GM18951 (cell line): ENCODE results near the gene ASB13.

Experiments used
- POLR2A ChIP-seq: IDR thresholded peaks from 4 replicates; pipeline ENCODE4 v1.6.1; 2011; ENCODE audit warnings: mild to moderate bottlenecking; ENCODE audit not compliant: insufficient read length, insufficient read depth; ENCODE audit errors: extremely low read depth
- in situ Hi-C: fragments of 300-500 bp; cut with MboI; formaldehyde crosslinking; loops from one replicate; pipeline ENCODE4 v1.12.0; 2022; ENCODE audit warnings: low sequenced_read_pairs, mixed read lengths, inconsistent platforms; ENCODE audit not compliant: unreplicated experiment

ASB13 gene

GRCh38 chr10:5633166-5633749 is 33.1 kb downstream of the ASB13 start:
- in situ Hi-C loops = no loop called here
- no peak for TF ChIP-seq POLR2A

DNA sequence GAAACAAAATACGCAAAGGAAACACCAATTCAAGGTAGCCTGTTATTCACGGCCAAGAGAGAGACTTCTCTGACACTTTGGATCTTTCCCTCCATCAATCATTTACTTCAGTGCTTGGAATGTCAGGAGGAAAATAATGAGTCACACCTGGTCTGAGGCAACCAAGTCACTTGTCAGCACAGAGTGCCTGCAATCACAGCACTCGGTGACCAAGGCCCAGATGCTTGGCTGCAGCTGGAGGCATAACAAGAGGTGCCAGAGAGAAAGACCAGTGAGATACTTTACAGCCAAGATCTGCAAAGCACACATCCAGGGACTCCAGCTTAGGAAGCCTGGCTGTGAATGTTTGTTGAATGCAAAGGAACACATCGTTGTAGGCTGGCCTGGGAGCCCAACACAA is 33.9 kb downstream of the ASB13 start:
- TF ChIP-seq POLR2A = no peak
- in situ Hi-C loops = no loop called here

GRCh38 chr10:5631936-5632335 is 34.5 kb downstream of the ASB13 start:
- TF ChIP-seq POLR2A = no peak
- in situ Hi-C loops = no loop called here

- in situ Hi-C loops = no loop called here
- TF ChIP-seq POLR2A = no peak
Measured at GRCh38 chr10:5630112-5630436, 36.3 kb downstream of the ASB13 start.

GRCh38 chr10:5629303-5630111 is 36.9 kb downstream of the ASB13 start:
- TF ChIP-seq POLR2A = no peak
- in situ Hi-C loops = no loop called here

- TF ChIP-seq POLR2A = no peak
- in situ Hi-C loops = no loop called here
Measured at GRCh38 chr10:5628451-5629302, 37.7 kb downstream of the ASB13 start.

- no peak for TF ChIP-seq POLR2A
- in situ Hi-C loops = no loop called here
Measured at GRCh38 chr10:5627486-5628044, 38.8 kb downstream of the ASB13 start.

- in situ Hi-C loops = no loop called here
- TF ChIP-seq POLR2A = no peak
Measured at GRCh38 chr10:5625992-5626777, 40.2 kb downstream of the ASB13 start.

DNA sequence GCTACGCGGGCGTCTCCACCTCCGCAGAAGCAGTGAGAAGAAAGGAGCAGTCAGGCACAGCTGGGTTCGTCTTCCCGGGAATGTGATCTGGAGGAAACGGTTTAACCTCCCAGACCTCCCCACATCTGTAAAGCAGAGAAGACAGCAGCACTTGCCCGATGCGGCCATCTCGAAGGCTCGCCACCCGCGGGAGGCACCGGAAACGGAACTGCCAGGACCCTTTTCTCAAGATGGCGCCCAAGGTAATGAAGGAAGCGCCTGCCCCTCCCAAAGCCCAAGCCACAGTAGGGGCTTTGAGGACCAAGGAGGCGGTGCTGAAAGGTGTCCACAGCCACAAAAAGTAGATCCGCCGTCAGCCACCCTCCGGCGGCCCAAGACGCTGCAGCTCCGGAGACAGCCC is 41.7 kb downstream of the ASB13 start:
- no peak for TF ChIP-seq POLR2A
- in situ Hi-C loops = loop anchor here (5.0 to 25.0 kb wide), 2 partner anchors 182 to 787 kb away; partner anchors contain the start of gene AKR1E2

DNA sequence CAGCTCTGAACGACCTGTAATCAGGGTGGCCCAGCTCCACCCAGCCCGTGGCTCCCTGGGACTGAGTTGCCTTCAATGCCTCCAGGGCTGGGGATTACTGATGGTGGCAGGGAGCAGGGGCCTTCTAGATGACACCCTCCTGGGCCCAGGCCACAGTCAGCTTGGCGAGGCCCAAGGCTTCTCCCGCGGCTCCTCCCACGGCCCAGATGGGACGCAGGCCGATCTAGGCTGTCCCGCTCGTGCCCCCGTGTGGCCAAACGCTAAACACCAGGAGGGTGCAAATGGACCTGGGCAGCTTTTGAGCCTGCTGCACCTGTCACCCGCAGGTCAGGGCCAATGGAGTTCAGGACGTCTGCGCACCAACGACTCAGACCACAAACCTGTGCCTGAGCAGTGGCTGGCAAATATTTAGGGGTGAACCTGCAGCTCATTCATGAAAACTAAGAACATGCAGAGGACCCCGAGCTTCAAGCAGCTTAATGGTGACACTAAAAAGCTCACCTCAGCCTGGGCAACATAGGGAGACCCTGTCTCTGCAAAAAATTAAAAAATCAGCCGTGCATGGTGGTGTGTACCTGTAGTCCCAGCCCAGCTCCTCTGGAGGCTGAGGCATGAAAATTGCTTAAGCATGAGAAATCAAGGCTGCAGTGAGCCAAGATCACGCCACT is 43.2 kb downstream of the ASB13 start:
- TF ChIP-seq POLR2A = no peak
- in situ Hi-C loops = loop anchor here (5.0 to 25.0 kb wide), 2 partner anchors 181 to 786 kb away; partner anchors contain the start of gene AKR1E2

DNA sequence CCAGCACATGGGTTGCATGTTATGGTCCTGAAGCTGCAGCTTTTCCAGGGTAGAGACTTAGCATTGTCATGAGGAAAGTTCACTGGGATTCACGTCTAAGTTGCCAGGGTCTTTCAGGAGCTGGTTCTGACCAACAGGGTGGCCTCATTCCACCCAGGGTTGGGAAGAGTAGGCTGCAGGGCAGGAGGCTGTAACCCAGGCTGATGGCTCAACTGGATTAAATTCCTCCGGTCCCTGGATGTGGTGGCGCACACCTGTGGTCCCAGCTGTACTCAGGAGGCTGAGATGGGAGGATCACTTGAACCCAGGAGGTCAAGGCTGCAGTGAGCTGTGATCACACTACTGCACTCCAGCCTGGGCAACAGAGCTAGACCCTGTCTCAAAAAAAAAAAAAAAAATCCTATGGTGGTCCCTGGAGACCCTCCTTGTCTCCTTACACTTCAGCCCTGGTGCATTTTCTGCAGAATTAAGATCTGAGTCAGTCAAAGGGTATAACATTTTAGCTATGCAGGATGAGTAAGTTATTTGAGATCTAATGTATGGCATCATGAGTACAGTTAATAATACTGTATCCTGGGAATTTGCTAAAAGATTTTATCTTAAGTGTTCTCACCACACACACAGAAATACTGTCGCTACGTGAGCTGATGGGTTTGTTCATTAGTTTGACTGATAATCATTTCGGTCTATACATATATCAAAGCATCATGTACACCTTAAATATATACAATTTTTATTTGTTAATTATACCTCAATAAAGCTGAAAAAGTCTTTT is 44.0 kb downstream of the ASB13 start:
- in situ Hi-C loops = loop anchor here (5.0 to 25.0 kb wide), 2 partner anchors 180 to 785 kb away; partner anchors contain the start of gene AKR1E2
- no peak for TF ChIP-seq POLR2A

DNA sequence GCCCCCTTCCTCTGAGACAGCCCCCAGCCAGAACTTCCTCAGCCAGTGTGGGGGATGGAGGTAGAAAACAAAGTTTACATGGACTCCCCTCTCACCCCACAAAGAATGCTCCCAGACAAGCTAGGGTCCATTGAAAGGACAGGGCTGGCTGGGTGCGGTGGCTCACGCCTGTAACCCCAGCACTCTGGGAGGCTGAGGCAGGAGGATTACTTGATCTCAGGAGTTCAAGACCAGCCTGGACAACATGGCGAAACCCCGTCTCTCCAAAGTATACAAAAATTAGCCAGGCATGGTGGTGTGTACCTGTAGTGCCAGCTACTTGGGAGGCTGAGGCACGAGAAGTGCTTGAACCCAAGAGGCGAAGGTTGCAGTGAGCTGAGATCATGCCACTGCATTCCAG is 45.0 kb downstream of the ASB13 start:
- in situ Hi-C loops = loop anchor here (5.0 to 25.0 kb wide), 2 partner anchors 179 to 784 kb away; partner anchors contain the start of gene AKR1E2
